GM18909 (cell line): ENCODE measurements around the gene DYRK1A.
A peak's percentile ranks its signal among the peaks of the same experiment; 100 is the strongest.

Experiments used
- ATAC-seq: cut with Tn5 transposase; IDR thresholded peaks from one replicate; pipeline ENCODE4 v1.9.1; 2021; ENCODE audit warnings: mild to moderate bottlenecking; ENCODE audit not compliant: unreplicated experiment, poor library complexity

Gene DYRK1A

GRCh38 chr21:37364722-37365121, 1.9 kb upstream of the DYRK1A start:
- ATAC-seq = no peak

- peak; percentile 36 for ATAC-seq
These were observed 774 bp upstream of the DYRK1A start for GRCh38 chr21:37365517-37366481.

GRCh38 chr21:37367336-37367702, 746 bp downstream of the DYRK1A start:
- peak; percentile 0 for ATAC-seq

GRCh38 chr21:37367703-37368540, 1.3 kb downstream of the DYRK1A start:
- ATAC-seq = no peak

- no peak for ATAC-seq
These were observed 2.1 kb downstream of the DYRK1A start for GRCh38 chr21:37368541-37369279.

- no peak for ATAC-seq
These were observed 2.8 kb downstream of the DYRK1A start for GRCh38 chr21:37369307-37369854.

- ATAC-seq = no peak
These were observed 3.8 kb downstream of the DYRK1A start for GRCh38 chr21:37370152-37371040.

GRCh38 chr21:37371041-37371397, 4.4 kb downstream of the DYRK1A start:
- ATAC-seq = no peak

- ATAC-seq = no peak
These were observed 5.7 kb downstream of the DYRK1A start for GRCh38 chr21:37372127-37372731.

- ATAC-seq = no peak
These were observed 6.4 kb downstream of the DYRK1A start for GRCh38 chr21:37372951-37373350.

GRCh38 chr21:37373539-37373938, 7.0 kb downstream of the DYRK1A start:
- no peak for ATAC-seq

GRCh38 chr21:37374027-37374426, 7.5 kb downstream of the DYRK1A start:
- no peak for ATAC-seq

GRCh38 chr21:37375866-37376574, 9.4 kb downstream of the DYRK1A start:
- ATAC-seq = no peak

- ATAC-seq = no peak
These were observed 12.1 kb downstream of the DYRK1A start for GRCh38 chr21:37378700-37379139.

- no peak for ATAC-seq
These were observed 14.1 kb downstream of the DYRK1A start for GRCh38 chr21:37380349-37381323.

GRCh38 chr21:37381883-37382585, 15.5 kb downstream of the DYRK1A start:
- no peak for ATAC-seq

GRCh38 chr21:37383086-37383485, 16.5 kb downstream of the DYRK1A start:
- ATAC-seq = no peak
